ENCODE measurements around the gene ITPR2. TPM values are rescaled to one million over a fixed set of nuclear protein-coding genes. Genes with fewer than 3 reads are reported as not detected.
"Not testable (repeated sequence)": the region's sequence is repeated elsewhere in the genome, so short reads cannot be mapped to it uniquely, and the experiment has no call there.

ITPR2 gene
- total and polyA plus RNA-seq, 2 experiments from 2014 or later: 5.0 to 9.1 TPM

DNA sequence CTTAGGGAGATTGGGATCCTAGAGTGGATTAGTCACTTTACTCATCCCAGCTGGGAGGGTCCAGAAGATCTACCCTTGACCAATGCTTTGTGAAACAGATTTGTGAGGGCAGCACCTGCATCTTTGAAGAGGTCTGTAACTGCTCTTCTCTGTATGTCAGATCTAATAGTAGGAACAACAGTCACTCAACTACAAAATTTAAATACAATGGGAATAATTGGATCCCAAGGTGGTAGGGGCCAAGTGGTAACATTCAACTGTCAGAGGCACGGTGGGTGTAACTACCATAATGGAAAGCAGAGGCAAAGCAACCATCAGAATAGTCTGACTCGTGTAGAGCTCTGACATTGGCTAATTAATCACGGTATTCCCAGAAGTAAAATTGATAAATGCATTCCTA is 55.8 kb downstream of the ITPR2 start:
- Histone ChIP-seq H3K27me3 (replicated peaks; ENCODE audit: insufficient read depth) (no peaks in the 10 kb centered on the region), H3F3A (ENCODE audit: insufficient read depth) (no peaks in the 10 kb centered on the region; the same call in none of the 2 replicates), H3K79me2 (ENCODE audit: insufficient read depth) (no peaks in the 10 kb centered on the region), H3K27ac (no peak overlapping the region), H3K36me3 (ENCODE audit: low read depth) (no peaks in the 10 kb centered on the region), H3K4me2 (ENCODE audit: unreplicated experiment) (no peak overlapping the region), H2AFZ (no peak overlapping the region), H4K20me1 (ENCODE audit: insufficient read depth) (no peaks in the 10 kb centered on the region), H3K9me2 (ENCODE audit: insufficient read depth) (no peaks in the 10 kb centered on the region), H3K9ac (no peak overlapping the region), H3K4me3 (no peak overlapping the region), H3K4me1 (ENCODE audit: insufficient read depth) (no peaks in the 10 kb centered on the region), H3K9me3 (ENCODE audit: low read depth) (no peaks in the 10 kb centered on the region)
- WGBS, 2 experiments (ENCODE audit: low coverage in 1 of 2, low lambda C conversion rate in 2 of 2, missing lambda C conversion rate in 2 of 2): 64 to 65% methylated on average over 3 of the region's 3 CpGs
- in situ Hi-C loops (cut with MboI): no loop called here
- TF ChIP-seq EZH2 (IDR thresholded peaks at IDR 0.05; ENCODE audit: insufficient read depth, poor library complexity, severe bottlenecking): no peak
- no peak for TF ChIP-seq EZH2phosphoT487 (IDR thresholded peaks at IDR 0.05; ENCODE audit: insufficient read depth, low read depth)
- DNase-seq: no peak

DNA sequence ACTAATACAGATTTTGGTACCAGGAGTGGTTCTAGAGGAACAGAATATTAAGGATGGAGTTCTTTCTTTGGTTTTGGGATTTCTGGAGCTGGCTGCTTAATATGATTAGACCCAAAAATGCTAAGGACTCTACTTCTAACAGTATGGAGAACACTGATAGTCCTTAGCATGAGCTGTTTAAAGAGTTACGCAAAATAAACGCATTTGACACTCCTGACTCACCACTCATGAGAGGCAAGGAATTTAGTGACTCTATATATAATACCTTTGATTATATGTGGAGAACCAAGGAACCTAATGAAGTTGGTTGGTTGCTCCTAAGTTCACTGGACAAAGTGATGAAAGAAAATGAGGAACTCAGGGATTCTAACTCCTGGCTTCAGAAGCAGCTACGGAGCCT is 57.0 kb downstream of the ITPR2 start:
- in situ Hi-C loops (cut with MboI); H2AFZ ChIP-seq; H3K4me3 ChIP-seq; H3K9me3 ChIP-seq (ENCODE audit: low read depth); H3K36me3 ChIP-seq (ENCODE audit: low read depth); H3K27ac ChIP-seq; DNase-seq; H3K79me2 ChIP-seq (ENCODE audit: insufficient read depth); H3K9me2 ChIP-seq (ENCODE audit: insufficient read depth); H4K20me1 ChIP-seq (ENCODE audit: insufficient read depth); H3K4me1 ChIP-seq (ENCODE audit: insufficient read depth); H3K9ac ChIP-seq; H3K4me2 ChIP-seq (ENCODE audit: unreplicated experiment); H3K27me3 ChIP-seq (replicated peaks; ENCODE audit: insufficient read depth); H3F3A ChIP-seq (ENCODE audit: insufficient read depth): not testable (repeated sequence)
- WGBS, 2 experiments (ENCODE audit: low coverage in 1 of 2, low lambda C conversion rate in 2 of 2, missing lambda C conversion rate in 2 of 2): 79 to 85% methylated on average over 3 of the region's 3 CpGs

DNA sequence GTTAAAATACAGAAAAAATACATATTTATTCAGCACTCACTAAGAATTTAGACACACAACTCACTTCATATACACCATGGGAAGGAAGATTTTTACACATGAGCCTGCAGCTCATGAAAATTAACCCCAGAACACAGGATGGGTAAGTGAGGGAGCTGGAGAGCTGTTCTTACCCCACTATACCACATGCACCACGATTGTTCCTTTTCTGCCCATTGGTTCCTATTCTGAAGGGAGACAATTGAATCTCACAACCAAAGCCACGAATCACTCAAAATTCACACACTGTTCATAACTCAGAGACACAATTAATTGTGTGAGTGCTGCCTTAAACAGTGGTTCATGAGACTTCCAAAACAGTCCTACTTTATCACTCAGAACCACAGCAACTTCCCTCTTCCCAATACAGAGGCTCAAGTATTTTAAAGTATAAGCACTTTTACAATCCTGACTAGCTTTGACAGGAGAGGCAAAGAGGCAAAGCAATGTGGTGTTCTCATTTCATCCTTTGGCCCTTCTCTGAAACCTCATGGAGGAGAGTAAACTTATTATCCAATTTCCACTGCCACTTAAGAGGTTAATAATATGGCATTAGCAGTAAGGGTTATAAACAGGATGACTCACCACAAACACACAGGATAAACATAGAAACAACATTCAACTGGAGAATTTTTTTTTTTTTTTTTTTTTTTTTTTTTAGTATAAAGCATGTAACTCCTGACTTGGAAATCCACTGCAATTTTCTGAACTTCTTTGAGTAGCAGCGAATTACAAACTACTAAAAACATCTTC is 59.5 kb downstream of the ITPR2 start:
- DNase-seq: no peak

DNA sequence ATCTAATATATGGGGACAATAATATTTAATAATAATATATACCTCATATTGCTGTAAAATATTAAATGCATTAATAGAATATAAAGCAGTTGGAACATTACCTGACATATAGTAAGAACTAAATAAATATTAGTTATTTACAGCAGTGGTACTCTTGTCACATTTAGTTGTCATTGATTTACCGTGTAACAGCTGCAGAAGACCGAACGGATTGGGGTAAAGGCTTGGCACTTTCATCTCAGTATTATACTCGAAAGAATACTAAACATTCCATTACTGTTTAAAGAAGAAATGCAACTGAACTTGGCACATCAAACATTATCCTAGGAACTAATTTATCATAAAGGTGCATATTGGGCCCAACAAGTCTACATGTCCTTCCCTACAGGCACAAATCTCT is 61.1 kb downstream of the ITPR2 start:
- no peaks in the 10 kb centered on the region for H3K36me3 ChIP-seq (ENCODE audit: low read depth)
- in situ Hi-C loops (cut with MboI): no loop called here
- 89 to 91% methylated on average over 4 of the region's 4 CpGs for WGBS, 2 experiments (ENCODE audit: low coverage in 1 of 2, low lambda C conversion rate in 2 of 2, missing lambda C conversion rate in 2 of 2)
- no peak overlapping the region for H3K4me3 ChIP-seq
- H3K4me1 ChIP-seq (ENCODE audit: insufficient read depth): no peaks in the 10 kb centered on the region
- no peak overlapping the region for H3K9ac ChIP-seq
- H3K27me3 ChIP-seq (replicated peaks; ENCODE audit: insufficient read depth): no peaks in the 10 kb centered on the region
- no peak for DNase-seq
- H3K9me2 ChIP-seq (ENCODE audit: insufficient read depth): 0 out of 2 replicates have a peak, but pooled peaks cover 3% of the 10 kb centered on the region
- no peaks in the 10 kb centered on the region for H3K79me2 ChIP-seq (ENCODE audit: insufficient read depth)
- H3K27ac ChIP-seq: no peak overlapping the region
- H3F3A ChIP-seq (ENCODE audit: insufficient read depth): no peaks in the 10 kb centered on the region; the same call in 1 of the 2 replicates
- TF ChIP-seq EZH2 (IDR thresholded peaks at IDR 0.05; ENCODE audit: insufficient read depth, poor library complexity, severe bottlenecking) (no peak), EZH2phosphoT487 (IDR thresholded peaks at IDR 0.05; ENCODE audit: insufficient read depth, low read depth) (no peak)
- H4K20me1 ChIP-seq (ENCODE audit: insufficient read depth): no peaks in the 10 kb centered on the region
- no peak overlapping the region for H2AFZ ChIP-seq
- H3K4me2 ChIP-seq (ENCODE audit: unreplicated experiment): no peak overlapping the region
- no peaks in the 10 kb centered on the region for H3K9me3 ChIP-seq (ENCODE audit: low read depth)

More for the DNA sequence above, 59.5 kb downstream of the ITPR2 start:
- H3K36me3 ChIP-seq (ENCODE audit: low read depth): no peaks in the 10 kb centered on the region
- 33 to 35% methylated on average over 3 of the region's 3 CpGs for WGBS, 2 experiments (ENCODE audit: low coverage in 1 of 2, low lambda C conversion rate in 2 of 2, missing lambda C conversion rate in 2 of 2)
- no peaks in the 10 kb centered on the region for H3K4me1 ChIP-seq (ENCODE audit: insufficient read depth)
- no peaks in the 10 kb centered on the region for H3K79me2 ChIP-seq (ENCODE audit: insufficient read depth)
- in situ Hi-C loops (cut with MboI): no loop called here
- H3K4me2 ChIP-seq (ENCODE audit: unreplicated experiment): no peak overlapping the region
- H4K20me1 ChIP-seq (ENCODE audit: insufficient read depth): no peaks in the 10 kb centered on the region
- no peak overlapping the region for H2AFZ ChIP-seq
- H3F3A ChIP-seq (ENCODE audit: insufficient read depth): no peaks in the 10 kb centered on the region; the same call in 1 of the 2 replicates
- TF ChIP-seq EZH2phosphoT487 (IDR thresholded peaks at IDR 0.05; ENCODE audit: insufficient read depth, low read depth) (no peak), EZH2 (IDR thresholded peaks at IDR 0.05; ENCODE audit: insufficient read depth, poor library complexity, severe bottlenecking) (no peak)
- no peak overlapping the region for H3K27ac ChIP-seq
- H3K4me3 ChIP-seq: no peak overlapping the region
- no peaks in the 10 kb centered on the region for H3K27me3 ChIP-seq (replicated peaks; ENCODE audit: insufficient read depth)
- 0 out of 2 replicates have a peak, but pooled peaks cover 3% of the 10 kb centered on the region for H3K9me2 ChIP-seq (ENCODE audit: insufficient read depth)
- no peaks in the 10 kb centered on the region for H3K9me3 ChIP-seq (ENCODE audit: low read depth)
- H3K9ac ChIP-seq: no peak overlapping the region
